Mesothelial cell of epicardium (in vitro differentiated cells): ENCODE measurements around the gene PIMREG. TPM values are rescaled to one million over a fixed set of nuclear protein-coding genes. Genes with fewer than 3 reads are reported as not detected.
A peak's percentile ranks its signal among the peaks of the same experiment; 100 is the strongest.

Experiments used
- DNase-seq, 2 experiments: peaks; one replicate each; pipeline ENCODE4 v3.0.0; 2021; ENCODE audit warnings: low spot score in 2 of 2; ENCODE audit not compliant: unreplicated experiment in 2 of 2
- H3K27ac Mint-ChIP-seq: 2 replicates; pipeline ENCODE4 v1.8.0; 2021; ENCODE audit warnings: mixed read lengths
- H3K27me3 Mint-ChIP-seq: 2 replicates; pipeline ENCODE4 v1.8.0; 2021; ENCODE audit warnings: low read depth, mixed read lengths
- H3K36me3 Mint-ChIP-seq: 2 replicates; pipeline ENCODE4 v1.8.0; 2021; ENCODE audit warnings: mixed read lengths
- H3K4me1 Mint-ChIP-seq: 2 replicates; pipeline ENCODE4 v1.8.0; 2021; ENCODE audit warnings: mixed read lengths
- H3K4me3 Mint-ChIP-seq: 2 replicates; pipeline ENCODE4 v1.8.0; 2021; ENCODE audit warnings: mild to moderate bottlenecking, moderate library complexity, mixed read lengths
- H3K9me3 Mint-ChIP-seq: 2 replicates; pipeline ENCODE4 v1.8.0; 2021; ENCODE audit warnings: mixed read lengths
- total RNA-seq: library from RNA; stranded (reverse); gene quantifications from 3 replicates; pipeline ENCODE4 v1.2.1, GENCODE V29; 2021
- TF ChIP-seq, protein P1 (sequence below): fragments of 200-600 bp; sonication (generic); IDR thresholded peaks from one replicate; pipeline ENCODE4 v1.5.0; 2021; ENCODE audit warnings: antibody characterized with exemption; ENCODE audit not compliant: unreplicated experiment

PIMREG gene
- total RNA-seq, 1 donor from 2014 or later = 13.9 TPM

DNA sequence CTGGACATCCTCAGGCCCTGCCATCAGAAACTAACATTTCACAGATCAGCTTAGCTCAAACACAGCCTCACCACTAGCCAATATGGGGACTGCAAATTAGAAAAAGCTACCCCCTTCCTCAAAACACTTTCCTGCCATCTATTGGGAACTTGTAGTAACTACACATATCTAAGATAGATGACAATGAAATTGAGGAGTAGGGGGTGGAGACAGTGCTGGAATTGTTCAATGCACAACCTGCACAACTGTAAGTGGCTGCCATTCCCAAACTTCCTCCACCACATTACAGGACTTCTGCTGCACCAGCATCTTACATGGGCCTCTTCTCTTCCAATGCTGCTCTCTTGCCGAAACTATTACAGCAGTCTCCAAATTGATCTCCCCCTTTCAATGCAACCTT, 31.2 kb upstream of the PIMREG start:
- Mint-ChIP-seq H3K36me3 (no peaks in the 10 kb centered on the region), H3K4me1 (no peaks in the 10 kb centered on the region), H3K27ac (no peak overlapping the region), H3K9me3 (no peaks in the 10 kb centered on the region), H3K27me3 (peaks cover 31% of the 10 kb centered on the region), H3K4me3 (no peak overlapping the region)
- no peak for DNase-seq
- TF ChIP-seq, protein P1, sequence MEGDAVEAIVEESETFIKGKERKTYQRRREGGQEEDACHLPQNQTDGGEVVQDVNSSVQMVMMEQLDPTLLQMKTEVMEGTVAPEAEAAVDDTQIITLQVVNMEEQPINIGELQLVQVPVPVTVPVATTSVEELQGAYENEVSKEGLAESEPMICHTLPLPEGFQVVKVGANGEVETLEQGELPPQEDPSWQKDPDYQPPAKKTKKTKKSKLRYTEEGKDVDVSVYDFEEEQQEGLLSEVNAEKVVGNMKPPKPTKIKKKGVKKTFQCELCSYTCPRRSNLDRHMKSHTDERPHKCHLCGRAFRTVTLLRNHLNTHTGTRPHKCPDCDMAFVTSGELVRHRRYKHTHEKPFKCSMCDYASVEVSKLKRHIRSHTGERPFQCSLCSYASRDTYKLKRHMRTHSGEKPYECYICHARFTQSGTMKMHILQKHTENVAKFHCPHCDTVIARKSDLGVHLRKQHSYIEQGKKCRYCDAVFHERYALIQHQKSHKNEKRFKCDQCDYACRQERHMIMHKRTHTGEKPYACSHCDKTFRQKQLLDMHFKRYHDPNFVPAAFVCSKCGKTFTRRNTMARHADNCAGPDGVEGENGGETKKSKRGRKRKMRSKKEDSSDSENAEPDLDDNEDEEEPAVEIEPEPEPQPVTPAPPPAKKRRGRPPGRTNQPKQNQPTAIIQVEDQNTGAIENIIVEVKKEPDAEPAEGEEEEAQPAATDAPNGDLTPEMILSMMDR = no peak

GRCh38 chr17:6415616-6416015, 28.6 kb upstream of the PIMREG start:
- no peak overlapping the region for H3K4me3 Mint-ChIP-seq
- no peak overlapping the region for H3K27ac Mint-ChIP-seq
- peaks cover 35% of the 10 kb centered on the region for H3K27me3 Mint-ChIP-seq
- no peak for DNase-seq
- no peaks in the 10 kb centered on the region for H3K9me3 Mint-ChIP-seq
- TF ChIP-seq, protein P1 = no peak
- H3K4me1 Mint-ChIP-seq = no peaks in the 10 kb centered on the region
- no peaks in the 10 kb centered on the region for H3K36me3 Mint-ChIP-seq

DNA sequence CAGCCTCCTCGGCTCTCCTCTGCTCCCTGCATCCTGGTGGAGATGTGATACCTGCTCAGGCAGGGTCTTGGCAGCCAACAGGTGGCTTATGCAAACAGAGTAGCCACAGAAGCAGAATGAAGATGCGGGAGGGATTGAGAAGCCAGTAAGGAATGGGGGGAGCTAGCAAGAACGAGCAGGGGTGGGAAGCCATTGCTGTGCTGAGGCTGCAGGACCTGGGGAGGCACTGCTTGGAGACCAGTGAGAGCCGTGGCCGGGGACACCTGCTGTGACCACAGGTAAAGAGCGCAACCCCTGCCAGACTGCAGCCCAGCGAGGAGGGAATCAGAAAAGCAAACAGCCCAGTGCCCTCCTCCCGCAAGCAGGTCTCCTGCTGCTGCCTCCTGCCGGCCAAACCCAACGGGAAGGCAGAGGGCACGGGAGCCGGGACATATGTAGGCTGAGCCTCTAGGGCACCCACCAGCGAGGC, 24.0 kb upstream of the PIMREG start:
- H3K27me3 Mint-ChIP-seq = peaks cover 39% of the 10 kb centered on the region
- no peak overlapping the region for H3K27ac Mint-ChIP-seq
- no peaks in the 10 kb centered on the region for H3K4me1 Mint-ChIP-seq
- H3K4me3 Mint-ChIP-seq = no peak overlapping the region
- DNase-seq = no peak
- no peaks in the 10 kb centered on the region for H3K36me3 Mint-ChIP-seq
- TF ChIP-seq, protein P1 = peak; percentile 16
- no peaks in the 10 kb centered on the region for H3K9me3 Mint-ChIP-seq

GRCh38 chr17:6421700-6422604, 22.3 kb upstream of the PIMREG start:
- Mint-ChIP-seq H3K27ac (no peak overlapping the region), H3K27me3 (peaks cover 36% of the 10 kb centered on the region), H3K9me3 (no peaks in the 10 kb centered on the region), H3K36me3 (no peaks in the 10 kb centered on the region), H3K4me3 (no peak overlapping the region), H3K4me1 (no peaks in the 10 kb centered on the region)
- peak; percentile 62 to 88 for DNase-seq
- TF ChIP-seq, protein P1 = peak; percentile 87

GRCh38 chr17:6422654-6423241, 21.5 kb upstream of the PIMREG start:
- TF ChIP-seq, protein P1 = no peak
- H3K27ac Mint-ChIP-seq = no peak overlapping the region
- no peak overlapping the region for H3K4me3 Mint-ChIP-seq
- peaks cover 29% of the 10 kb centered on the region for H3K27me3 Mint-ChIP-seq
- no peaks in the 10 kb centered on the region for H3K36me3 Mint-ChIP-seq
- H3K9me3 Mint-ChIP-seq = no peaks in the 10 kb centered on the region
- no peaks in the 10 kb centered on the region for H3K4me1 Mint-ChIP-seq
- no peak for DNase-seq
